Stimulated activated naive CD8-positive, alpha-beta T cell treated with anti-CD3 and anti-CD28 coated beads, Interleukin-15, amount 100 ng/mL, for 72 hours (primary cell): ENCODE data around the gene NEK5.
A peak's percentile ranks its signal among the peaks of the same experiment; 100 is the strongest.
"Not testable (repeated sequence)": the region's sequence is repeated elsewhere in the genome, so short reads cannot be mapped to it uniquely, and the experiment has no call there.

Experiments used
- ATAC-seq: fragments of 150-1000 bp; cut with Tn5 transposase; 2 replicates; pipeline ENCODE4 v1.10.0; 2021; ENCODE audit warnings: mild to moderate bottlenecking, moderate library complexity
- DNase-seq, 2 donors: peaks; one replicate each; pipeline ENCODE4 v3.0.0; 2021 to 2022
- H3K27ac Mint-ChIP-seq, 2 donors: one replicate each; pipeline ENCODE4 v1.8.0; 2022; ENCODE audit warnings: mild to moderate bottlenecking in 2 of 2, mixed read lengths in 2 of 2, moderate library complexity in 2 of 2
- H3K27me3 Mint-ChIP-seq: one replicate; pipeline ENCODE4 v1.8.0; 2022; ENCODE audit warnings: mixed read lengths
- H3K4me1 Mint-ChIP-seq: one replicate; pipeline ENCODE4 v1.8.0; 2022; ENCODE audit warnings: mild to moderate bottlenecking, mixed read lengths
- H3K4me3 Mint-ChIP-seq, 2 donors: one replicate each; pipeline ENCODE4 v1.8.0; 2022; ENCODE audit warnings: mild to moderate bottlenecking in 2 of 2, mixed read lengths in 2 of 2, moderate library complexity in 1 of 2
- H3K9me3 Mint-ChIP-seq, 2 donors: one replicate each; pipeline ENCODE4 v1.8.0; 2022; ENCODE audit warnings: mixed read lengths in 2 of 2

Gene NEK5

GRCh38 chr13:52128714-52129700, at the start of gene NEK5:
Gene NEK5 (minus strand): TSS chr13:52129073. CDS start chr13:52127482, 1,591 bp downstream.
- ATAC-seq (peak; percentile 80), DNase-seq (peak; percentile 54 to 61)
- Mint-ChIP-seq H3K9me3 (no peaks in the 10 kb centered on the region), H3K27me3 (peaks cover 20% of the 10 kb centered on the region), H3K4me3 (peak within 1 kb of the TSS; percentile 88 to 90), H3K27ac (no peak within 1 kb of the TSS), H3K4me1 (peaks cover 11% of the 10 kb centered on the region)

GRCh38 chr13:52177276-52177675, 48.4 kb upstream of the NEK5 start:
- H3K9me3 Mint-ChIP-seq = no peaks in the 10 kb centered on the region
- H3K27ac Mint-ChIP-seq = no peak overlapping the region
- H3K4me1 Mint-ChIP-seq = peaks cover 6% of the 10 kb centered on the region
- H3K27me3 Mint-ChIP-seq = no peaks in the 10 kb centered on the region
- H3K4me3 Mint-ChIP-seq = no peak overlapping the region
- ATAC-seq (no peak), DNase-seq (no peak)

- H3K27me3 Mint-ChIP-seq, H3K4me1 Mint-ChIP-seq, H3K4me3 Mint-ChIP-seq, ATAC-seq, DNase-seq, H3K9me3 Mint-ChIP-seq: not testable (repeated sequence)
- peak overlapping the region in 1 of 2 donors; percentile 33 for H3K27ac Mint-ChIP-seq
These were observed 45.1 kb upstream of the NEK5 start for GRCh38 chr13:52173970-52174369.

- no peaks in the 10 kb centered on the region for H3K27me3 Mint-ChIP-seq
- peak overlapping the region in 1 of 2 donors; percentile 66 for H3K27ac Mint-ChIP-seq
- H3K9me3 Mint-ChIP-seq = no peaks in the 10 kb centered on the region
- no peak for DNase-seq
- peaks cover 6% of the 10 kb centered on the region for H3K4me1 Mint-ChIP-seq
- no peak overlapping the region for H3K4me3 Mint-ChIP-seq
- no peak for ATAC-seq
These were observed 44.5 kb upstream of the NEK5 start for GRCh38 chr13:52173373-52173772.

- H3K27ac Mint-ChIP-seq = peak overlapping the region in 1 of 2 donors; percentile 67
These were observed 42.8 kb upstream of the NEK5 start for GRCh38 chr13:52171686-52172085.

GRCh38 chr13:52170828-52171391, 42.0 kb upstream of the NEK5 start:
- H3K27me3 Mint-ChIP-seq = not testable (repeated sequence)

More at GRCh38 chr13:52171686-52172085, 42.8 kb upstream of the NEK5 start:
- not testable (repeated sequence) for H3K4me1 Mint-ChIP-seq, H3K4me3 Mint-ChIP-seq, H3K9me3 Mint-ChIP-seq, DNase-seq, H3K27me3 Mint-ChIP-seq, ATAC-seq

GRCh38 chr13:52169839-52170238, 41.0 kb upstream of the NEK5 start:
- H3K4me1 Mint-ChIP-seq = peaks cover 6% of the 10 kb centered on the region
- H3K4me3 Mint-ChIP-seq = no peak overlapping the region
- no peak overlapping the region for H3K27ac Mint-ChIP-seq
- no peaks in the 10 kb centered on the region for H3K27me3 Mint-ChIP-seq
- ATAC-seq = no peak
- no peaks in the 10 kb centered on the region for H3K9me3 Mint-ChIP-seq
- DNase-seq = no peak

More at GRCh38 chr13:52170828-52171391, 42.0 kb upstream of the NEK5 start:
- not testable (repeated sequence) for H3K4me3 Mint-ChIP-seq, DNase-seq, ATAC-seq, H3K27ac Mint-ChIP-seq, H3K4me1 Mint-ChIP-seq, H3K9me3 Mint-ChIP-seq

- H3K4me3 Mint-ChIP-seq = no peak overlapping the region
- no peaks in the 10 kb centered on the region for H3K27me3 Mint-ChIP-seq
- H3K9me3 Mint-ChIP-seq = no peaks in the 10 kb centered on the region
These were observed 36.5 kb upstream of the NEK5 start for GRCh38 chr13:52165411-52165810.

GRCh38 chr13:52164989-52165388, 36.1 kb upstream of the NEK5 start:
- H3K4me1 Mint-ChIP-seq = peaks cover 23% of the 10 kb centered on the region
- H3K9me3 Mint-ChIP-seq = no peaks in the 10 kb centered on the region
- H3K27ac Mint-ChIP-seq = no peak overlapping the region
- no peak for ATAC-seq
- DNase-seq = no peak
- peaks cover 2% of the 10 kb centered on the region for H3K27me3 Mint-ChIP-seq
- H3K4me3 Mint-ChIP-seq = no peak overlapping the region

More at GRCh38 chr13:52165411-52165810, 36.5 kb upstream of the NEK5 start:
- DNase-seq (no peak), ATAC-seq (no peak)
- Mint-ChIP-seq H3K27ac (no peak overlapping the region), H3K4me1 (peaks cover 18% of the 10 kb centered on the region)

GRCh38 chr13:52163878-52164277, 35.0 kb upstream of the NEK5 start:
- DNase-seq, ATAC-seq, H3K27me3 Mint-ChIP-seq, H3K9me3 Mint-ChIP-seq, H3K27ac Mint-ChIP-seq, H3K4me3 Mint-ChIP-seq: not testable (repeated sequence)
- peaks cover 30% of the 10 kb centered on the region for H3K4me1 Mint-ChIP-seq

GRCh38 chr13:52162279-52163101, 33.6 kb upstream of the NEK5 start:
- Mint-ChIP-seq H3K27ac (no peak overlapping the region), H3K4me3 (no peak overlapping the region), H3K4me1 (peaks cover 37% of the 10 kb centered on the region), H3K9me3 (no peaks in the 10 kb centered on the region), H3K27me3 (peaks cover 11% of the 10 kb centered on the region)
- no peak for ATAC-seq
- no peak for DNase-seq

GRCh38 chr13:52161181-52161646, 32.3 kb upstream of the NEK5 start:
- no peak for DNase-seq
- no peak overlapping the region for H3K27ac Mint-ChIP-seq
- peaks cover 22% of the 10 kb centered on the region for H3K27me3 Mint-ChIP-seq
- no peak overlapping the region for H3K4me3 Mint-ChIP-seq
- ATAC-seq = no peak
- peaks cover 37% of the 10 kb centered on the region for H3K4me1 Mint-ChIP-seq
- no peaks in the 10 kb centered on the region for H3K9me3 Mint-ChIP-seq

- no peak overlapping the region for H3K4me3 Mint-ChIP-seq
- peaks cover 37% of the 10 kb centered on the region for H3K4me1 Mint-ChIP-seq
- H3K9me3 Mint-ChIP-seq = no peaks in the 10 kb centered on the region
- no peak overlapping the region for H3K27ac Mint-ChIP-seq
- H3K27me3 Mint-ChIP-seq = peaks cover 22% of the 10 kb centered on the region
- DNase-seq = no peak
- no peak for ATAC-seq
These were observed 31.6 kb upstream of the NEK5 start for GRCh38 chr13:52160506-52160905.

GRCh38 chr13:52160053-52160452, 31.2 kb upstream of the NEK5 start:
- Mint-ChIP-seq H3K27me3 (peaks cover 22% of the 10 kb centered on the region), H3K4me3 (peak overlapping the region; percentile 69 to 79), H3K27ac (peak overlapping the region in 1 of 2 donors; percentile 2), H3K9me3 (no peaks in the 10 kb centered on the region), H3K4me1 (peaks cover 37% of the 10 kb centered on the region)
- DNase-seq (no peak), ATAC-seq (no peak)
